GM12865 (cell line): ENCODE data around the gene CDH13.

Experiments
- DNase-seq: peaks from one replicate; pipeline ENCODE4 v3.0.0; 2010; ENCODE audit warnings: low read depth
- H3K4me3 ChIP-seq: 2 replicates; pipeline ENCODE4 v1.5.1; 2011; ENCODE audit warnings: mild to moderate bottlenecking, low read depth, low read length, control low read depth
- TF ChIP-seq, protein P1 (sequence below): IDR thresholded peaks from 2 replicates; pipeline ENCODE4 v1.5.1; 2011; ENCODE audit warnings: low read length, control low read depth, low read depth, inconsistent platforms; ENCODE audit not compliant: insufficient read depth; ENCODE audit errors: missing control alignments

The CDH13 gene

DNA sequence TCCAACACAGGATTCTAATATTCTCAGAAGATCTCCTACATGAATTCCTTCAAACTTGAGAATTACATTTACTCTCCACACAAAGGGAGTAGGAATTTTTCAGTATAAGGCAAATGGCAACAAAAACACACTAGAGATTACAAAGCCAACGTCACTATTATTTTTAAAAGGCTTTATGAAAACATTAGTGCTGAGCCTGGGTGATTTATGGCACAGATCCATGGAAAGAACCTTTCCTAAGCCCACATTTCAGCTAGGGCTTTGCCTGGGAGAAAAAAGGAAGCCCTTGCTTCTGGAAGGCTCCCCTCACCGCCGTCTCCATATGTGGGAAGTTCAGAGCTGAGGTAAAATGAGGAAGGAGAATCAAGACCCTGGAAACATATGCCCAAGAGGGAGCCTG, 681.6 kb downstream of the CDH13 start:
- no peak overlapping the region for H3K4me3 ChIP-seq
- no peak for DNase-seq
- TF ChIP-seq, protein P1, sequence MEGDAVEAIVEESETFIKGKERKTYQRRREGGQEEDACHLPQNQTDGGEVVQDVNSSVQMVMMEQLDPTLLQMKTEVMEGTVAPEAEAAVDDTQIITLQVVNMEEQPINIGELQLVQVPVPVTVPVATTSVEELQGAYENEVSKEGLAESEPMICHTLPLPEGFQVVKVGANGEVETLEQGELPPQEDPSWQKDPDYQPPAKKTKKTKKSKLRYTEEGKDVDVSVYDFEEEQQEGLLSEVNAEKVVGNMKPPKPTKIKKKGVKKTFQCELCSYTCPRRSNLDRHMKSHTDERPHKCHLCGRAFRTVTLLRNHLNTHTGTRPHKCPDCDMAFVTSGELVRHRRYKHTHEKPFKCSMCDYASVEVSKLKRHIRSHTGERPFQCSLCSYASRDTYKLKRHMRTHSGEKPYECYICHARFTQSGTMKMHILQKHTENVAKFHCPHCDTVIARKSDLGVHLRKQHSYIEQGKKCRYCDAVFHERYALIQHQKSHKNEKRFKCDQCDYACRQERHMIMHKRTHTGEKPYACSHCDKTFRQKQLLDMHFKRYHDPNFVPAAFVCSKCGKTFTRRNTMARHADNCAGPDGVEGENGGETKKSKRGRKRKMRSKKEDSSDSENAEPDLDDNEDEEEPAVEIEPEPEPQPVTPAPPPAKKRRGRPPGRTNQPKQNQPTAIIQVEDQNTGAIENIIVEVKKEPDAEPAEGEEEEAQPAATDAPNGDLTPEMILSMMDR: no peak

DNA sequence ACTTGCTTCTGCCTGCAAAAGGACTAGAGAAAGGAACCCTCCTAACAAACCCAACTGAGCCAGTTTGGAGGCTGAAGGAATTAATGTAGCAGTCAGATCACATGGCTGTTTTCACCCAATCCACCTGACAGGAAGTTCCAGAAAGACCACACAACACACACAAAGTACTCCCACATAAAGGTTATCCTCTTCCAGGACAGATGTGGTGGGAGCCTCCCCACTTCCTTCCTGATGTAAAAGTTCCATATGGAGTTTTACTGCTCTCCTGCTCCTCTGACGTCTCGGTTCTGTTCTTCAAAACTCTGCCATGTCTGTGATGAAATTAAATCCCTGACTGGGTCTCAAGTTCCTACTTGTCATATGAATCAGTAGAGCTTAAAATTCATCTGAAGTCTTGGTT, 684.0 kb downstream of the CDH13 start:
- no peak overlapping the region for H3K4me3 ChIP-seq
- no peak for DNase-seq
- TF ChIP-seq, protein P1: no peak

GRCh38 chr16:83312015-83312717, 685.4 kb downstream of the CDH13 start:
- TF ChIP-seq, protein P1: no peak
- DNase-seq: no peak
- H3K4me3 ChIP-seq: no peak overlapping the region

GRCh38 chr16:83312718-83313245, 686.0 kb downstream of the CDH13 start:
- no peak for DNase-seq
- H3K4me3 ChIP-seq: no peak overlapping the region
- TF ChIP-seq, protein P1: no peak

GRCh38 chr16:83315271-83315670, 688.5 kb downstream of the CDH13 start:
- DNase-seq: no peak
- TF ChIP-seq, protein P1: no peak
- H3K4me3 ChIP-seq: no peak overlapping the region

GRCh38 chr16:83316458-83316857, 689.7 kb downstream of the CDH13 start:
- no peak for DNase-seq

More at GRCh38 chr16:83316458-83316857, 689.7 kb downstream of the CDH13 start:
- H3K4me3 ChIP-seq: no peak overlapping the region
- TF ChIP-seq, protein P1: no peak
